PFSK-1 (cell line): Measurements from ENCODE around the gene GCHFR.

Experiments
- FOXP2 ChIP-seq: optimal IDR thresholded peaks from 2 replicates; pipeline ENCODE3; 2011; ENCODE audit warnings: borderline replicate concordance, control low read depth, inconsistent platforms; ENCODE audit not compliant: insufficient read depth; ENCODE audit errors: extremely low read length, extremely low read depth
- POLR2AphosphoS5 ChIP-seq: IDR thresholded peaks from 2 replicates; pipeline ENCODE4 v1.6.1; 2012; ENCODE audit warnings: low read depth, mild to moderate bottlenecking, control low read depth, low read length, moderate library complexity
- REST ChIP-seq, 2 experiments: IDR thresholded peaks; 2 replicates each; pipeline versions ENCODE4 v1.6.1 to v1.8.0; 2011 to 2012; ENCODE audit warnings: low read depth in 2 of 2, low read length in 2 of 2, control low read depth in 1 of 2, inconsistent platforms in 1 of 2, mild to moderate bottlenecking in 1 of 2, moderate library complexity in 1 of 2; ENCODE audit not compliant: insufficient read depth in 1 of 2
- SIN3A ChIP-seq: IDR thresholded peaks from 2 replicates; pipeline ENCODE4 v1.6.1; 2012; ENCODE audit warnings: mild to moderate bottlenecking, low read length, moderate library complexity, borderline replicate concordance; ENCODE audit not compliant: insufficient read depth
- TAF1 ChIP-seq: IDR thresholded peaks from 2 replicates; pipeline ENCODE4 v1.6.1; 2012; ENCODE audit warnings: low read length, control low read depth, borderline replicate concordance; ENCODE audit not compliant: insufficient read depth

GRCh38 chr15:40746916-40747418 lies 16.9 kb upstream of the GCHFR start:
- TF ChIP-seq POLR2AphosphoS5 (no peak), FOXP2 (no peak), SIN3A (no peak), TAF1 (no peak), REST (IDR thresholded peaks at IDR 0.05; ENCODE audit: insufficient read depth in 1 of 2, low read depth in 2 of 2, low read length in 2 of 2) (no peak)
